NCI-H2196 (cell line): Measurements from ENCODE around the gene RUNDC1.
"Not testable (repeated sequence)": the region's sequence is repeated elsewhere in the genome, so short reads cannot be mapped to it uniquely, and the experiment has no call there.

ENCODE experiments used
- DNase-seq: peaks from one replicate; lab custom pipeline; 2025; ENCODE audit not compliant: unreplicated experiment; lab: John Stamatoyannopoulos, UW

The RUNDC1 gene

DNA sequence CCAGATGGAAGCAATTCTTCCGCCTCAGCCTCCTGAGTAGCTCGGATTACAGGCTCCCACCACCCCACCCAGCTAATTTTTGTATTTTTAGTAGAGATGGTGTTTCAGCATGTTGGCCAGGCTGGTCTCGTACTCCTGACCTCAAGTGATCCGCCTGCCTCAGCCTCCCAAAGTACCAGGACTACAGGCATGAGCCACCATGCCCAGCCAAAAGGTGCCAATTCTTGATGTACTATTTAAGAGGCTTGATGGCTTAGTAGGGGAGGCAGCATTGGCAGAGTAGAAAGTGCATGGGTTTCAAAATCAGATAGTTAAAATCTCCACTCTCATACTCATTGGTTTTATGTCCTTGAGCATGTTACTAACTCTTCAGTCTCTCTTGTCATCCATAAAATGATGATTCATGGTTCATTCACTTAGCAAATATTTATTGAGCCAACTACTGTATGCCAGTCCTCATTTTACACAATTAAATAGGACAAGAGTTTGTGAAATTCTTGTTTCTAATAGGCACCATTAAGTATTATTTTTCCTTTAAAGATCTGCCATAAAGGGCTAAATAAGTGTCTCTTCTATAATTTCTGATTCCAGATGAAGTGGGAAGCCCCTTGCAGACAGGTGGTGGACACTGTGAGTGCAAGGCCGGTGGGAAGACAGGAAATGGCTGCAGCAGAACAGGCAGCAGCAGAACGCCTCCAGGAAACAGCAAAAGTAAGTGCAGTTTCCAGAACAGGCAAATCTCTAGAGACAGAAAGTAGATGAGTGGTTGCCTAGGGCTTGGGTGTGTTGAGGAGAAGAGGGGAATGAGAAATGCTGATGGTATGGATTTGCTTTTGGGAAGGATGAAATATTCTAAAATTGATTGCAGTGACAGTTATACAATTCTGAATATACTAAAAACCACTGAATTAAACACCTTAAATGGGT is 9.6 kb downstream of the RUNDC1 start:
- no peak for DNase-seq

DNA sequence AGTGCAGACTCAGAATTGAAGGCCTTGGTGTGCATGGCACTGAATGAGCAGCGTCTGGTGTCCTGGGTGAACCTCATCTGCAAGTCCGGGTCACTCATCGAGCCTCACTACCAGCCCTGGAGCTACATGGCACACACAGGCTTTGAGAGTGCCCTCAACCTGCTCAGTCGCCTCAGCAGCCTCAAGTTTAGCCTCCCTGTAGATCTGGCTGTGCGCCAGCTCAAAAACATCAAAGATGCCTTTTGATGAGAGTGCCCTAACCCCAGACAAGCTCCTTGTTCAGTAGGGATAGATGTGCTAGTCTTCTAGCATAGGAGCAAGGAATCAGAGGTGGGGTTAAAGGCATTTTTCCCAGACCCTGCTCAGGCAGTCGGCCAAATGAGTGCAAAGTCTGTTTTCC is 11.1 kb downstream of the RUNDC1 start:
- no peak for DNase-seq

DNA sequence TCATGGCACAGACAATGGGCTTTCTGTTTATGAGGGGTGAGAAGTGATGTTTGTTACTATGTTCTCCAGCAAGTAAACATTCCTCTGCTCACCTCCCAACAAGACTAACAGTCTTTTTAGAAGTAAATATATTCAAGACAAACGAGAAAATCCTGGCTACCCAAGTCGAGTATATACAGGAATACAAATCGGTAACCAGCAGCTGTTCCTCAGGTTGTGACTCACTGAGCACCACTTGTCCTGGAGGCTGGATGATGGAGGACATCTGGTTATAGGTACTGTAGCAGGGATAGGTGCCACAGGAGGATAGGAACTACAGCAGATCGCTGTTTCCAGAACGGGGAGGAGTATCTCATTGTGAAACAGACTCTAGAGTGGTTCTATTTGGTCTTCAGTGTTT is 12.5 kb downstream of the RUNDC1 start:
- DNase-seq = no peak

DNA sequence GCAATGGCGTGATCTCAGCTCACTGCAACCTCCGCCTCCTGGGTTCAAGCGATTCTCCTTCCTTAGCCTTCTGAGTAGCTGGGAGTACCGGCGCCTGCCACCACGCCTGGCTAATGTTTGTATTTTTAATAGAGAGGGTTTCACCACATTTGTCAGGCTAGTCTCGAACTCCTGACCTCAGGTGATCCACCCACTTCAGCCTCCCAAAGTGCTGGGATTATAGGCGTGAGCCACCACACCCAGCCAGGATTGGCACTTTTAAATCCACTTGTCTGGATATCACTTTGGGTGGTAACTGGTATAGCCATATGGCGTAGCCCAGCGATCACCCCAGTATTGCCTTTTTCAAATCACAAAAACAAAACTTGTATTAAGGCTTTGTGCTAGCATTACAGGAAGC is 13.5 kb downstream of the RUNDC1 start:
- DNase-seq = not testable (repeated sequence)

GRCh38 chr17:42997390-42997983 is 17.1 kb downstream of the RUNDC1 start:
- DNase-seq = no peak

DNA sequence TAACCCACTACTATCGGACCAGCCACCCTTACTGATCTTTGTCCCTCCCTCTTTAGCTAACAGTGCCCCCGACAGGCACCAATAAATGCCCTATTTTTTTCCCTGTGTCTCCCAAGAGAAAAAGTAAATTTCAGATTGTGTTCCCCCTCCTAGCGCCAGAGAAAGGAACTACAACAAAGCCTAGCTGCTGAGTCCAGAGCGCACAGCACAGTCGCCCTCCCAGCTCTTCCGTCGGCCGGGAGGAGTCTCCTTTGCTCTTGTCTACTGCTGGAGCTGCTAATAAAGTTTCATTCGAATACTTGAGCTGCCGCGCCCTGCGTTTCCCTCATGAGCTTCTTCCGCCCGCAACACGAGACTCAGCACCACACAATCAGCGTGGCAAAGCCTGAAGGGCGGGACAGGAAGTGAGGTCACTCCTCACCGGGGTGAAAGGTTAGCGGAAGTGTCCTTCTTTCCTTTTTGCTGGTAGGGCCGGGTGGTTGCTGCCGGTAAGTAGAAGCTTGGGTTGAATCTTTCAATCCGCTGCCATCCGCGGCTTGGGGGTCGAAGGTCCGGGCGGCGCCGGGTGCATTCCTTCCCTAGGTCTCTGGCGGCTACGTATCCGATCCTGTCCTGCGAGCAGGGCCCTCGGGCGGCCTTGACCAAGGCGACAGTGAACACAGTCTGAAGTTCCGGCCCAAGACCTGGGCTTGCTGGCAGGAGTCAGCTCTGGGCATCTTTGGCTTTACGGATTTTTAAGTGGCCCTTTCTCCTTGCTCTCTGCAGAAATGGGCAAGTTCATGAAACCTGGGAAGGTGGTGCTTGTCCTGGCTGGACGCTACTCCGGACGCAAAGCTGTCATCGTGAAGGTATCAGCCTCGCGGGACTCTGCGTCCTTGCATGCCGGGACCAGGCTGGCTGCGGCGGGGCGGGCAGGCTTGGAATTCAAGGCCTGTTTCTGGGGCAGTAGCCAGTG is 17.9 kb downstream of the RUNDC1 start, which contains the start of gene RPL27:
RPL27 (plus strand) TSS at position 436 of the 955 bp plus-strand sequence; CDS start at position 768, 332 bp downstream.
- DNase-seq = peak; percentile 90

- no peak for DNase-seq
Measured at GRCh38 chr17:42999003-42999525, 18.7 kb downstream of the RUNDC1 start.

- DNase-seq = not testable (repeated sequence)
Measured at GRCh38 chr17:43000894-43001293, 20.5 kb downstream of the RUNDC1 start.

DNA sequence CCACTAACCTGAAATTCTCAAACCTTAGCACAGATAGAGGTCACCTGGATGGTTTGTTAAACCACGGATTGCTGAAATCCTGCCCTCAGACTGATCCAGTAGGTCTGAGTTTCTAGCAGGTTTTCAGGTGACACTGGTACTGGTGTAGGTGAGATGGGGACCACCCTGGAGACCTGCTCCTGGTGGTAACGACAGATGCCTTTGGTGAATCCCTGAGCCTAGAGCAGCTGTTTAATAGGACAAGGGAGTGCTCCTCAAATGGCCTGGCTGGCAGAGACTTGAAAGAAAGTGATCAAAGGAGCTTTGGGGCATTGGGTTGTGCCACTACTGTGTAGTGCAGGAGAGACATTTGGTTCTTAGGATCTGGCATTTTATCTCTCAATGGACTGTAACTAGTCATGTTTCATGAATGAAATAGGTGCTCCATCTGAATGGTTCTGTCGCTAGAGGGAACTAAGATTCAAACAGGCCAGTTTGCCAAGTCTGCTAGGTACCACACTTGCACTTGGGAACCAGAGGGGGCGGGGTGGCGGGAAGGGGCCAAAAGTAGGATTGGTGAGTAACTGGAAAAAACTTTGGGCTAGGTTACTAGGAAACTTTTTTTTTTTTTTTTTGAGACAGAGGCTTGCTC is 23.3 kb downstream of the RUNDC1 start:
- DNase-seq = no peak

DNA sequence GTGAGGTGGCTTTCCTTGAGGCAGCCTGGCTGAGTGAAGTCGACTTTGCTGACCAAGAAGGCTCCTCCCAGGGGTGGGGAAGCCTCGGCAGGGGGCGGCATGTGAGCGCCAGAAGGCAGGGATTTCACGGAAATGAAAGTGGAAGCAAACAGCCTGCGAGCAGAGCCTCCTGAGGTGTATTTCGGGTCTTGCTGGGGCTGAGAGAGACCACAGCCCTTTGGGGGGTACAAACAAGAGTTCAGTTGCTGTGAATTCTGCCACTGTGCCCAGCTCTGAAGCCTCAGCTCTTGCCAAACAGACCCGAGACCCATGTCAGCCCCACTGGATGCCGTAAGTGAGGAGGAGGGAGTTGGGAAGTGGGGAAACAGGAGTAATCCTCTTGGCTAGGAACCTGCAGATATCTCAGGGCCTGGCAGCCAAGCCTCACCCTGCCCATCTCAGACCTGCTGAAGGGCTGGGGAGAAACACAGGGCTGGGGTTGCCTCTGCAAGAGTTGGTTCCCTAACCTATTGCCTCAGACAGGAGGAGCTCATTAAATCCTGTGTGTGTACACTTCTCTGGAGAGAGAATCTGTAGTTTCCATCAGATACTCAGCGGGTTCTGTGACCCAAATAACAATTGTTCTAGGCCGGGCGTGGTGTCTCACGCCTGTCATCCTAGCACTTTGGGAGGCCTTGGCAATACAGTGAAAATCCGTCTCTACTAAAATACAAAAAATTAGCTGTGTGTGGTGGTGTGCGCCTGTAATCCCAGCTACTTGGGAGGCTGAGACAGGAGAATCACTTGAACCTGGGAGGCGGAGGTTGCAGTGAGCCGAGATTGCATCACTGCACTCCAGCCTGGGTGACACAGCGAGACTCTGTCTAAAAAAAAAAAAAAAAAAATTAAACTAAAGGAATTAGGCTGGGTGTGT is 26.5 kb downstream of the RUNDC1 start, which contains the start of gene IFI35:
IFI35 (plus strand) TSS at position 146 of the 913 bp plus-strand sequence; CDS start at position 310, 164 bp downstream.
- DNase-seq = peak; percentile 60

GRCh38 chr17:43010667-43011308 is 30.4 kb downstream of the RUNDC1 start:
- DNase-seq = peak; percentile 6

DNA sequence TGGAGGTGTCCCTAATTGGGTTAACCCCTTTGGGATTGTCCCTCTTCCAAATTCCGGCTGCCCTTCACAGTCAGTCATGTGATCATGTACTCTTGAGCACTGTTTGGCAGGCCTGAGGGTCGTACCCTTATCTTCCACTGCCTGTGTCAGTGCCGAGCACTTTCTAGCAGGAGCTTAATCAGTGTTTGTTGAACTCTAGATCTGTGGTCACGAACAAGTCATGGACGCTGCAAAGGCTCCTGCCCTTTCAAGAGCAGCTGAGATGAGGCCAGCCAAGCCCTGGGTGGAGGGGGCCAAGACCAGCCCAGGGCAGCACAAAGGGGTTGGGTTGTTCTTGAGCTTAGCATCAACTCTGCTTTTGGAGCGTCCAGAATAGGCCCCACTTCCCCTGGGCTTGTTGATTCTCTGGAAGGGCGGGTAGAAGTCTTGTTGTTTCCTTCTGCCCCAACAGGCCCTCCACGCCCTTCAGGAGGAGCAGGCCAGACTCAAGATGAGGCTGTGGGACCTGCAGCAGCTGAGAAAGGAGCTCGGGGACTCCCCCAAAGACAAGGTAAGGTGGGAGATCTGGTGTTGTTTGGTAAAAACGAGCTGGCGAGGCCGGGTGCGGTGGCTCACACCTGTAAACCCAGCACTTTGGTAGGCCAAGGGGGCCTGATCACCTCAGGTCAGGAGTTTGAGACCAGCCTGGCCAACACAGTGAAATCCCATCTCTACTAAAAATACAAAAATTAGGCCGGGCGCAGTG is 31.5 kb downstream of the RUNDC1 start:
- no peak for DNase-seq

GRCh38 chr17:43013296-43013695 is 32.9 kb downstream of the RUNDC1 start:
- no peak for DNase-seq

DNA sequence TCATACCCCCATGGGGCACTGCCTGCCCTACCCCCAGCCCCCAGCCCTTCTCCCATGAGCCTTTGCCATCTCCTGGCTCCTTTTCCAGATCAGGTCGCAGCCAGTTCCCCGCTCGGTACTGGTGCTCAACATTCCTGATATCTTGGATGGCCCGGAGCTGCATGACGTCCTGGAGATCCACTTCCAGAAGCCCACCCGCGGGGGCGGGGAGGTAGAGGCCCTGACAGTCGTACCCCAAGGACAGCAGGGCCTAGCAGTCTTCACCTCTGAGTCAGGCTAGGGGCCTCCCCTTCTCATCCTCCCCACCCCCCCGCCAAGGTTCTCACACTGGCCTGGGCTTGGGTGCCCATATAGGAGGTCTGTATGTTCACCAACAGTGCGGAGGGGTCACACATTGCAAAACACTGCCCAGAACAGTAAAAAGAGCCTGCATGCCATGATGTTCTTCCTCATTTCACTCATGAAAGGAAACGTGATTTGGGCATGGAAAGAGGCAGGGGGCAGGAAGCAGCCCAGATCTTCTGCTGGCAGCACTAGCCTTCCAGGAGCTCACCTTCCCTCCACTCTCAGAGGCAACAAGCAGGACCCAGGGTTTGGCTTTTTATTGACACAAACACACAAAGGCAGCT is 33.8 kb downstream of the RUNDC1 start:
- no peak for DNase-seq

DNA sequence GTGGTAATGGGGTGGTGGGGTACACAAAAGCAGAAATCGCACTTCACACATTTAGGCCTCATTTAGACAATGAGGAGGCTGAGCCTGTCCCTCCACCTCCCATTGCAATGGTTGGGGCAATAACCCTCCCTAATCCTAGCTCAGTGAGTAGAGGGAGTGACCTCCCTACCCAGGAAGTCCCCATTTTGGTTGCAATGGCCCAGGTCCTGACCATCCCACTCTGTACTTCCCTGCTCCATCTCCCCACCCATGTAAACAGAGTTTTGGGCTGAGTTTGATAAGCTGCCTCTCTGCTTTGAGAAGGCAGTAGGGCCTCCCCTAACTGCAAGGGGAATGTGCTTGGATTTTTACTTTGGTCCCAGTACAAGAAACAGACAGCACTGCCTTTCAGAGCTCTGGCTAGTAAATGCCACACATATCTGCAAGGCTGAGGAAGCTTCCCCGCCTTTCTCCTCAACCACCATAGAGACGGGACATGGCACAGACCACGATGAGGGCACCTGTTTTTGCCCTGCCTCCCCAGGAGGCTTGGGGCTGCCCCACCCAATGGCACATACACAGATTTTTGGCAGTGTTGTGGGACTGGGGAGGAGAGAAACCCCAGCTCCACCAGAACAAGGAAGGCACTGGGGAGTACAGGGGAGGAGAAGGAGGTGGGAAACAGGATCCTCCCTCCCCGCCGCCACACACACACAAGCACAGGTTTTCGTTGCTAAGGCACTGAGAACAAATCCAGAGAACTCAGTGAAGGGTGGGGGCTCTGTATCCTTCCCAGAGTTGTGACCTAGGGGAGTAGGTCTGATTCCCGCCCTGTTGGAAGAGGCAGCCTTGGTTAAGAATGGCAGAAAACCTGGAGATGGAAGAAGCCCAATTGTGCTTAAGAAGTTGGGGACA is 34.5 kb downstream of the RUNDC1 start:
- DNase-seq = no peak

- no peak for DNase-seq
Measured at GRCh38 chr17:43015579-43015978, 35.2 kb downstream of the RUNDC1 start.

DNA sequence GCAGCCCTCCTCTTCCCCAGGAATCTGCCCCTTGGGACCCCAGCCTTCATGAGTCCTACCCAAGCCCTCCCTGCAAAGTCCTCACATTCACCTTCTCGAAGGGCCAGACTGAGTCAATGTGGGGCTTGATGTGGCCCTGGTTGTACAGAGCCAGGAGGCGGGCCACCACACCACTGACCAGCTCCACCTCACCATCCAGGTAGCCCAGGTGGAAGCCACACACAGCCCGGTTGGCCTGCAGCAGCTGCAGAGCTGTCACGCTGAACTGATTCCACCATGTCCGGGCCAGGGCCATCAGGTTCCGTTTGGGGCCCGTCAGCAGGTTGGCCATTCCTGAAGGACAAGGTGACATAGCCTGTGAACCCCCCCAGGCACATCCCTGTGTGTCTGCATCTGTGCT is 35.9 kb downstream of the RUNDC1 start:
- no peak for DNase-seq
